ENCODE measurements around the gene C2orf69. TPM values are rescaled to one million over a fixed set of nuclear protein-coding genes. Genes with fewer than 3 reads are reported as not detected.

The C2orf69 gene
- total RNA-seq, 1 experiment from 2014 or later = 11.3 TPM

GRCh38 chr2:199914372-199914958, 3.4 kb downstream of the C2orf69 start:
- DNase-seq (ENCODE audit: low read depth) = no peak

GRCh38 chr2:199916980-199917379, 5.9 kb downstream of the C2orf69 start:
- no peak for DNase-seq (ENCODE audit: low read depth)

GRCh38 chr2:199922856-199923255, 11.8 kb downstream of the C2orf69 start:
- DNase-seq (ENCODE audit: low read depth) = peak; percentile 19

GRCh38 chr2:199923924-199924323, 12.8 kb downstream of the C2orf69 start:
- no peak for DNase-seq (ENCODE audit: low read depth)

- DNase-seq (ENCODE audit: low read depth) = no peak
Observed at GRCh38 chr2:199926806-199927205, 15.7 kb downstream of the C2orf69 start.

- no peak for DNase-seq (ENCODE audit: low read depth)
Observed at GRCh38 chr2:199928226-199928625, 17.1 kb downstream of the C2orf69 start.

GRCh38 chr2:199928626-199929025, 17.5 kb downstream of the C2orf69 start:
- no peak for DNase-seq (ENCODE audit: low read depth)

GRCh38 chr2:199929262-199929661, 18.2 kb downstream of the C2orf69 start:
- DNase-seq (ENCODE audit: low read depth) = no peak

- peak; percentile 54 for DNase-seq (ENCODE audit: low read depth)
Observed at GRCh38 chr2:199932312-199932855, 21.3 kb downstream of the C2orf69 start.

- DNase-seq (ENCODE audit: low read depth) = no peak
Observed at GRCh38 chr2:199933466-199933865, 22.4 kb downstream of the C2orf69 start.

GRCh38 chr2:199936554-199936953, 25.5 kb downstream of the C2orf69 start:
- no peak for DNase-seq (ENCODE audit: low read depth)

- no peak for DNase-seq (ENCODE audit: low read depth)
Observed at GRCh38 chr2:199940373-199940772, 29.3 kb downstream of the C2orf69 start.

GRCh38 chr2:199943373-199943772, 32.3 kb downstream of the C2orf69 start:
- DNase-seq (ENCODE audit: low read depth) = no peak

GRCh38 chr2:199946196-199946595, 35.1 kb downstream of the C2orf69 start:
- no peak for DNase-seq (ENCODE audit: low read depth)

GRCh38 chr2:199946836-199947235, 35.7 kb downstream of the C2orf69 start:
- no peak for DNase-seq (ENCODE audit: low read depth)

- DNase-seq (ENCODE audit: low read depth) = no peak
Observed at GRCh38 chr2:199950396-199950795, 39.3 kb downstream of the C2orf69 start.

- DNase-seq (ENCODE audit: low read depth) = no peak
Observed at GRCh38 chr2:199951023-199951422, 39.9 kb downstream of the C2orf69 start.

- DNase-seq (ENCODE audit: low read depth) = no peak
Observed at GRCh38 chr2:199955007-199955338, 43.9 kb downstream of the C2orf69 start.

- peak; percentile 84 for DNase-seq (ENCODE audit: low read depth)
Observed at GRCh38 chr2:199955339-199956061, 44.4 kb downstream of the C2orf69 start, which contains the start of the genes MAIP1 and TYW5. Gene MAIP1 (plus strand): TSS chr2:199955582. CDS start chr2:199955799, 217 bp downstream. Gene TYW5 (minus strand): TSS chr2:199955491. CDS start chr2:199955470, 21 bp downstream.

- no peak for DNase-seq (ENCODE audit: low read depth)
Observed at GRCh38 chr2:199956062-199956380, 44.9 kb downstream of the C2orf69 start.

- DNase-seq (ENCODE audit: low read depth) = no peak
Observed at GRCh38 chr2:199958014-199958413, 46.9 kb downstream of the C2orf69 start.

GRCh38 chr2:199962203-199962602, 51.1 kb downstream of the C2orf69 start:
- no peak for DNase-seq (ENCODE audit: low read depth)

- no peak for DNase-seq (ENCODE audit: low read depth)
Observed at GRCh38 chr2:199966405-199966804, 55.3 kb downstream of the C2orf69 start.

All from Daoy (cell line).